Panc1 (cell line): Measurements from ENCODE around the gene ABTB2. TPM values are rescaled to one million over a fixed set of nuclear protein-coding genes. Genes with fewer than 3 reads are reported as not detected.

Experiments
- ATAC-seq: fragments of 200-7000 bp; cut with Tn5 transposase; 2 replicates; pipeline ENCODE4 v1.9.1; 2020; ENCODE audit warnings: mild to moderate bottlenecking, moderate library complexity
- BruUV-seq: library from RNA; stranded (reverse); fragments of 400-500 nt; replicated peaks from 2 replicates; lab custom pipeline; 2021; lab: Mats Ljungman, UMichigan
- CTCF ChIA-PET: fragments of 300-600 bp; sonication (Branson Sonifier 250); formaldehyde crosslinking; loops from one replicate; lab custom pipeline; 2022; ENCODE audit warnings: antibody characterized with exemption; lab: Charles Lee
- POLR2A ChIA-PET: fragments of 300-600 bp; sonication (Branson Sonifier 250); formaldehyde crosslinking; loops from one replicate; lab custom pipeline; 2022; ENCODE audit warnings: antibody characterized with exemption; lab: Charles Lee
- DNase-seq: peaks from one replicate; pipeline ENCODE4 v3.0.0-alpha.2; 2010; ENCODE audit warnings: low read depth, low spot score
- H3K27ac ChIP-seq: 2 replicates; pipeline ENCODE4 v1.5.1; 2011; ENCODE audit warnings: mild to moderate bottlenecking, low read length, inconsistent platforms
- H3K27me3 ChIP-seq: fragments of 200-500 bp; sonication (Bioruptor generic); 2 replicates; pipeline ENCODE4 v1.6.0; 2014; ENCODE audit warnings: low read length, inconsistent platforms; ENCODE audit not compliant: control insufficient read depth, insufficient read depth
- H3K36me3 ChIP-seq: fragments of 200-500 bp; sonication (Bioruptor generic); 2 replicates; pipeline ENCODE4 v1.5.1; 2014; ENCODE audit warnings: inconsistent platforms, mild to moderate bottlenecking, low read length, moderate library complexity; ENCODE audit not compliant: control insufficient read depth, insufficient read depth
- H3K4me1 ChIP-seq: 2 replicates; pipeline ENCODE4 v1.5.1; 2011; ENCODE audit warnings: inconsistent platforms, mild to moderate bottlenecking, low read length, moderate library complexity; ENCODE audit not compliant: control insufficient read depth, insufficient read depth
- H3K4me3 ChIP-seq, 2 experiments: 2 replicates each; pipeline ENCODE4 v1.5.1; 2011 to 2012; ENCODE audit warnings: low read depth in 2 of 2, low read length in 2 of 2, mild to moderate bottlenecking in 2 of 2, inconsistent platforms in 1 of 2, moderate library complexity in 1 of 2
- H3K9me3 ChIP-seq: fragments of 200-500 bp; sonication (Bioruptor generic); 2 replicates; pipeline ENCODE4 v1.5.1; 2014; ENCODE audit warnings: low read depth, mild to moderate bottlenecking, inconsistent platforms, low read length, moderate library complexity; ENCODE audit not compliant: control insufficient read depth, insufficient read depth
- CTCF ChIP-seq: fragments of 450-650 bp; IDR thresholded peaks from 2 replicates; pipeline ENCODE4 v1.5.1; 2017; ENCODE audit warnings: mild to moderate bottlenecking
- POLR2AphosphoS5 ChIP-seq: IDR thresholded peaks from 2 replicates; pipeline ENCODE4 v1.6.1; 2012; ENCODE audit warnings: mild to moderate bottlenecking, low read depth, low read length, moderate library complexity
- REST ChIP-seq, 2 experiments: IDR thresholded peaks; 2 replicates each; pipeline ENCODE4 v1.6.1; 2011 to 2012; ENCODE audit warnings: low read depth in 2 of 2, control low read depth in 1 of 2, low read length in 1 of 2, mild to moderate bottlenecking in 1 of 2, moderate library complexity in 1 of 2; ENCODE audit not compliant: insufficient read depth in 1 of 2
- SIN3A ChIP-seq: IDR thresholded peaks from 2 replicates; pipeline ENCODE4 v1.6.1; 2012; ENCODE audit warnings: low read depth, mild to moderate bottlenecking, low read length, moderate library complexity, borderline replicate concordance; ENCODE audit not compliant: insufficient read depth
- TCF7L2 ChIP-seq: IDR thresholded peaks from 2 replicates; pipeline ENCODE4 v1.6.1; 2011; ENCODE audit warnings: mild to moderate bottlenecking, low read depth, low read length, inconsistent platforms
- in situ Hi-C: cut with HindIII; loops from 2 replicates; pipeline ENCODE4 v1.10.0; 2016; ENCODE audit warnings: low sequenced_read_pairs, low pct_unique_long_range_greater_than_20kb
- intact Hi-C: fragments of 100-400 bp; cut with micrococcal nuclease; formaldehyde crosslinking; loops from one replicate; pipeline ENCODE4 v1.10.0; 2022; ENCODE audit not compliant: unreplicated experiment
- total RNA-seq: library from RNA; stranded (reverse); gene quantifications from one replicate; pipeline ENCODE4 v1.2.1, GENCODE V29; 2021; ENCODE audit not compliant: unreplicated experiment

The ABTB2 gene
- total RNA-seq, 1 experiment from 2014 or later, result 22.7 TPM

GRCh38 chr11:34404280-34404679 lies 46.5 kb upstream of the ABTB2 start:
- ATAC-seq (no peak), DNase-seq (no peak)
- no peak for TF ChIP-seq REST (IDR thresholded peaks at IDR 0.05; ENCODE audit: insufficient read depth in 1 of 2, low read depth in 2 of 2, low read length in 1 of 2)
- TF ChIP-seq POLR2AphosphoS5, result no peak
- TF ChIP-seq CTCF, result no peak
- no peak for TF ChIP-seq TCF7L2
- TF ChIP-seq SIN3A, result no peak
- Histone ChIP-seq H3K36me3 (no peaks in the 10 kb centered on the region), H3K9me3 (no peaks in the 10 kb centered on the region), H3K27ac (no peak overlapping the region; the same call in 1 of the 2 replicates), H3K27me3 (no peaks in the 10 kb centered on the region), H3K4me1 (no peaks in the 10 kb centered on the region; the same call in 1 of the 2 replicates), H3K4me3 (no peak overlapping the region)
- ChIA-PET CTCF (no interaction called here), POLR2A (no interaction called here)
- intact Hi-C loops, result no loop called here
- BruUV-seq, result no TSS peak
- in situ Hi-C loops, result no loop called here

- BruUV-seq, result no TSS peak
These were observed 45.6 kb upstream of the ABTB2 start for GRCh38 chr11:34403431-34403830.

More at GRCh38 chr11:34403431-34403830, 45.6 kb upstream of the ABTB2 start:
- no peak overlapping the region for H3K4me3 ChIP-seq
- TF ChIP-seq CTCF (no peak), SIN3A (no peak), TCF7L2 (no peak), REST (IDR thresholded peaks at IDR 0.05; ENCODE audit: insufficient read depth in 1 of 2, low read depth in 2 of 2, low read length in 1 of 2) (no peak), POLR2AphosphoS5 (no peak)
- intact Hi-C loops, result no loop called here
- ChIA-PET POLR2A (no interaction called here), CTCF (interaction anchor here (0.5 to 0.7 kb wide), 2 partner anchors 24 to 107 kb away, joined by 3 read pairs; no protein-coding TSS in a partner anchor)
- no peak for ATAC-seq
- in situ Hi-C loops, result no loop called here
- H3K27ac ChIP-seq, result no peak overlapping the region
- H3K4me1 ChIP-seq, result no peaks in the 10 kb centered on the region; the same call in 1 of the 2 replicates
- H3K36me3 ChIP-seq, result no peaks in the 10 kb centered on the region
- H3K9me3 ChIP-seq, result no peaks in the 10 kb centered on the region
- no peak for DNase-seq
- no peaks in the 10 kb centered on the region for H3K27me3 ChIP-seq
